ENCODE measurements around the gene ZNF787.
A peak's percentile ranks its signal among the peaks of the same experiment; 100 is the strongest.

ZNF787 gene

GRCh38 chr19:56144376-56144775 is 23.3 kb upstream of the ZNF787 start:
- DNase-seq (ENCODE audit: low read depth) = no peak

GRCh38 chr19:56142897-56143434 is 21.9 kb upstream of the ZNF787 start:
- DNase-seq (ENCODE audit: low read depth) = no peak

- DNase-seq (ENCODE audit: low read depth) = no peak
Observed at GRCh38 chr19:56142087-56142787, 21.1 kb upstream of the ZNF787 start.

GRCh38 chr19:56141417-56141993 is 20.4 kb upstream of the ZNF787 start:
- DNase-seq (ENCODE audit: low read depth) = no peak

- peak; percentile 98 for DNase-seq (ENCODE audit: low read depth)
Observed at GRCh38 chr19:56140583-56141416, 19.7 kb upstream of the ZNF787 start, which contains the start of gene ZNF444. Gene ZNF444 (plus strand): TSS chr19:56141287. CDS start chr19:56146912, 5,625 bp downstream.

- no peak for DNase-seq (ENCODE audit: low read depth)
Observed at GRCh38 chr19:56139847-56140582, 18.9 kb upstream of the ZNF787 start.

- no peak for DNase-seq (ENCODE audit: low read depth)
Observed at GRCh38 chr19:56138069-56138468, 17.0 kb upstream of the ZNF787 start.

GRCh38 chr19:56137405-56137804 is 16.3 kb upstream of the ZNF787 start:
- no peak for DNase-seq (ENCODE audit: low read depth)

GRCh38 chr19:56136362-56136761 is 15.3 kb upstream of the ZNF787 start:
- DNase-seq (ENCODE audit: low read depth) = no peak

- DNase-seq (ENCODE audit: low read depth) = no peak
Observed at GRCh38 chr19:56134654-56134921, 13.5 kb upstream of the ZNF787 start.

GRCh38 chr19:56133858-56134653 is 13.0 kb upstream of the ZNF787 start:
- DNase-seq (ENCODE audit: low read depth) = no peak

GRCh38 chr19:56132316-56132822 is 11.3 kb upstream of the ZNF787 start:
- no peak for DNase-seq (ENCODE audit: low read depth)

- no peak for DNase-seq (ENCODE audit: low read depth)
Observed at GRCh38 chr19:56131651-56132050, 10.6 kb upstream of the ZNF787 start.

- DNase-seq (ENCODE audit: low read depth) = no peak
Observed at GRCh38 chr19:56130006-56130405, 8.9 kb upstream of the ZNF787 start.

GRCh38 chr19:56126983-56127780 is 6.1 kb upstream of the ZNF787 start:
- DNase-seq (ENCODE audit: low read depth) = no peak

- no peak for DNase-seq (ENCODE audit: low read depth)
Observed at GRCh38 chr19:56125806-56126590, 4.9 kb upstream of the ZNF787 start.

- DNase-seq (ENCODE audit: low read depth) = no peak
Observed at GRCh38 chr19:56124578-56124977, 3.5 kb upstream of the ZNF787 start.

- no peak for DNase-seq (ENCODE audit: low read depth)
Observed at GRCh38 chr19:56123266-56123891, 2.3 kb upstream of the ZNF787 start.

Measured in stimulated activated CD8-positive, alpha-beta memory T cell treated with anti-CD3 and anti-CD28 coated beads, Interleukin-4, amount 100 ng/mL, for 24 hours (primary cell).